Activated T-cell treated with anti-CD3 and anti-CD28 coated beads, Interleukin-2, amount 50 U/mL, for 24 hours (primary cell): Measurements from ENCODE around the gene CA12.
"Not testable (repeated sequence)": the region's sequence is repeated elsewhere in the genome, so short reads cannot be mapped to it uniquely, and the experiment has no call there.

Source experiments
- DNase-seq: peaks from one replicate; pipeline ENCODE4 v3.0.0-alpha.2; 2020
- H3K27ac Mint-ChIP-seq: 2 replicates; pipeline ENCODE4 v1.8.0; 2020; ENCODE audit warnings: mild to moderate bottlenecking, mixed read lengths
- H3K27me3 Mint-ChIP-seq: 2 replicates; pipeline ENCODE4 v1.8.0; 2020; ENCODE audit warnings: mixed read lengths
- H3K36me3 Mint-ChIP-seq: 2 replicates; pipeline ENCODE4 v1.8.0; 2020; ENCODE audit warnings: low read depth, mixed read lengths
- H3K4me1 Mint-ChIP-seq: 2 replicates; pipeline ENCODE4 v1.8.0; 2020; ENCODE audit warnings: low read depth, mixed read lengths
- H3K4me3 Mint-ChIP-seq: 2 replicates; pipeline ENCODE4 v1.8.0; 2020; ENCODE audit warnings: mild to moderate bottlenecking, moderate library complexity, mixed read lengths
- H3K9me3 Mint-ChIP-seq: 2 replicates; pipeline ENCODE4 v1.8.0; 2020; ENCODE audit warnings: mixed read lengths

Gene CA12

GRCh38 chr15:63348392-63348791 is 33.3 kb downstream of the CA12 start:
- H3K4me3 Mint-ChIP-seq = no peak overlapping the region
- H3K27me3 Mint-ChIP-seq = peaks cover 2% of the 10 kb centered on the region
- H3K27ac Mint-ChIP-seq = no peak overlapping the region
- no peaks in the 10 kb centered on the region for H3K9me3 Mint-ChIP-seq
- no peaks in the 10 kb centered on the region for H3K4me1 Mint-ChIP-seq
- DNase-seq = no peak
- H3K36me3 Mint-ChIP-seq = no peaks in the 10 kb centered on the region

GRCh38 chr15:63347074-63347857 is 34.4 kb downstream of the CA12 start:
- H3K4me3 Mint-ChIP-seq = no peak overlapping the region
- H3K27ac Mint-ChIP-seq = no peak overlapping the region
- H3K36me3 Mint-ChIP-seq = no peaks in the 10 kb centered on the region
- H3K4me1 Mint-ChIP-seq = no peaks in the 10 kb centered on the region
- peaks cover 2% of the 10 kb centered on the region for H3K27me3 Mint-ChIP-seq
- no peak for DNase-seq
- no peaks in the 10 kb centered on the region for H3K9me3 Mint-ChIP-seq

GRCh38 chr15:63345391-63345752 is 36.3 kb downstream of the CA12 start:
- Mint-ChIP-seq H3K4me1 (no peaks in the 10 kb centered on the region), H3K36me3 (no peaks in the 10 kb centered on the region), H3K27ac (no peak overlapping the region), H3K27me3 (peaks cover 2% of the 10 kb centered on the region), H3K4me3 (no peak overlapping the region), H3K9me3 (no peaks in the 10 kb centered on the region)
- DNase-seq = no peak

- Mint-ChIP-seq H3K27ac (no peak overlapping the region), H3K4me1 (no peaks in the 10 kb centered on the region), H3K9me3 (no peaks in the 10 kb centered on the region), H3K27me3 (peaks cover 6% of the 10 kb centered on the region), H3K36me3 (no peaks in the 10 kb centered on the region), H3K4me3 (no peak overlapping the region)
- no peak for DNase-seq
Measured at GRCh38 chr15:63344731-63345390, 36.8 kb downstream of the CA12 start.

GRCh38 chr15:63342996-63343562 is 38.6 kb downstream of the CA12 start:
- not testable (repeated sequence) for H3K27ac Mint-ChIP-seq, H3K4me1 Mint-ChIP-seq, H3K27me3 Mint-ChIP-seq, DNase-seq, H3K36me3 Mint-ChIP-seq, H3K9me3 Mint-ChIP-seq, H3K4me3 Mint-ChIP-seq

GRCh38 chr15:63341898-63342297 is 39.7 kb downstream of the CA12 start:
- Mint-ChIP-seq H3K4me1 (no peaks in the 10 kb centered on the region), H3K36me3 (no peaks in the 10 kb centered on the region), H3K4me3 (no peak overlapping the region), H3K27ac (no peak overlapping the region), H3K9me3 (no peaks in the 10 kb centered on the region), H3K27me3 (peaks cover 6% of the 10 kb centered on the region)
- DNase-seq = no peak

GRCh38 chr15:63340878-63341277 is 40.8 kb downstream of the CA12 start:
- Mint-ChIP-seq H3K9me3 (no peaks in the 10 kb centered on the region), H3K36me3 (no peaks in the 10 kb centered on the region), H3K27ac (no peak overlapping the region), H3K27me3 (peaks cover 6% of the 10 kb centered on the region), H3K4me3 (no peak overlapping the region), H3K4me1 (no peaks in the 10 kb centered on the region)
- DNase-seq = no peak

GRCh38 chr15:63340353-63340752 is 41.3 kb downstream of the CA12 start:
- no peaks in the 10 kb centered on the region for H3K4me1 Mint-ChIP-seq
- H3K4me3 Mint-ChIP-seq = no peak overlapping the region
- no peak overlapping the region for H3K27ac Mint-ChIP-seq
- H3K36me3 Mint-ChIP-seq = no peaks in the 10 kb centered on the region
- no peak for DNase-seq
- no peaks in the 10 kb centered on the region for H3K9me3 Mint-ChIP-seq
- H3K27me3 Mint-ChIP-seq = peaks cover 6% of the 10 kb centered on the region

- H3K36me3 Mint-ChIP-seq = no peaks in the 10 kb centered on the region
- no peak overlapping the region for H3K27ac Mint-ChIP-seq
- H3K9me3 Mint-ChIP-seq = no peaks in the 10 kb centered on the region
- H3K4me1 Mint-ChIP-seq = no peaks in the 10 kb centered on the region
- peaks cover 5% of the 10 kb centered on the region for H3K27me3 Mint-ChIP-seq
- no peak overlapping the region for H3K4me3 Mint-ChIP-seq
- no peak for DNase-seq
Measured at GRCh38 chr15:63339836-63340235, 41.8 kb downstream of the CA12 start.

- H3K9me3 Mint-ChIP-seq = no peaks in the 10 kb centered on the region
- no peak overlapping the region for H3K27ac Mint-ChIP-seq
- no peaks in the 10 kb centered on the region for H3K4me1 Mint-ChIP-seq
- no peak overlapping the region for H3K4me3 Mint-ChIP-seq
- H3K36me3 Mint-ChIP-seq = no peaks in the 10 kb centered on the region
- H3K27me3 Mint-ChIP-seq = peaks cover 3% of the 10 kb centered on the region
- DNase-seq = no peak
Measured at GRCh38 chr15:63339006-63339766, 42.5 kb downstream of the CA12 start.

- Mint-ChIP-seq H3K4me1 (no peaks in the 10 kb centered on the region), H3K36me3 (no peaks in the 10 kb centered on the region), H3K27me3 (peaks cover 3% of the 10 kb centered on the region), H3K4me3 (no peak overlapping the region), H3K27ac (no peak overlapping the region), H3K9me3 (no peaks in the 10 kb centered on the region)
- DNase-seq = no peak
Measured at GRCh38 chr15:63338170-63338569, 43.5 kb downstream of the CA12 start.

GRCh38 chr15:63337046-63337445 is 44.6 kb downstream of the CA12 start:
- no peak for DNase-seq
- no peak overlapping the region for H3K4me3 Mint-ChIP-seq
- H3K9me3 Mint-ChIP-seq = no peaks in the 10 kb centered on the region
- H3K27me3 Mint-ChIP-seq = peaks cover 3% of the 10 kb centered on the region
- H3K36me3 Mint-ChIP-seq = no peaks in the 10 kb centered on the region
- no peak overlapping the region for H3K27ac Mint-ChIP-seq
- H3K4me1 Mint-ChIP-seq = no peaks in the 10 kb centered on the region

GRCh38 chr15:63335543-63336240 is 46.0 kb downstream of the CA12 start:
- H3K4me1 Mint-ChIP-seq = peaks cover 5% of the 10 kb centered on the region
- H3K4me3 Mint-ChIP-seq = no peak overlapping the region
- no peaks in the 10 kb centered on the region for H3K36me3 Mint-ChIP-seq
- no peaks in the 10 kb centered on the region for H3K9me3 Mint-ChIP-seq
- DNase-seq = no peak
- peaks cover 3% of the 10 kb centered on the region for H3K27me3 Mint-ChIP-seq
- H3K27ac Mint-ChIP-seq = no peak overlapping the region

- peaks cover 5% of the 10 kb centered on the region for H3K4me1 Mint-ChIP-seq
- no peak overlapping the region for H3K27ac Mint-ChIP-seq
- H3K9me3 Mint-ChIP-seq = no peaks in the 10 kb centered on the region
- H3K4me3 Mint-ChIP-seq = no peak overlapping the region
- no peak for DNase-seq
- H3K36me3 Mint-ChIP-seq = no peaks in the 10 kb centered on the region
- no peaks in the 10 kb centered on the region for H3K27me3 Mint-ChIP-seq
Measured at GRCh38 chr15:63334821-63335220, 46.8 kb downstream of the CA12 start.
